GM12865 (cell line): ENCODE data around the gene SLC25A36.
A peak's percentile ranks its signal among the peaks of the same experiment; 100 is the strongest.
"Not testable (repeated sequence)": the region's sequence is repeated elsewhere in the genome, so short reads cannot be mapped to it uniquely, and the experiment has no call there.

Experiments used
- DNase-seq: peaks from one replicate; pipeline ENCODE4 v3.0.0; 2010; ENCODE audit warnings: low read depth
- H3K4me3 ChIP-seq: 2 replicates; pipeline ENCODE4 v1.5.1; 2011; ENCODE audit warnings: mild to moderate bottlenecking, low read depth, low read length, control low read depth
- TF ChIP-seq, protein P1 (sequence below): IDR thresholded peaks from 2 replicates; pipeline ENCODE4 v1.5.1; 2011; ENCODE audit warnings: low read length, control low read depth, low read depth, inconsistent platforms; ENCODE audit not compliant: insufficient read depth; ENCODE audit errors: missing control alignments

The SLC25A36 gene

DNA sequence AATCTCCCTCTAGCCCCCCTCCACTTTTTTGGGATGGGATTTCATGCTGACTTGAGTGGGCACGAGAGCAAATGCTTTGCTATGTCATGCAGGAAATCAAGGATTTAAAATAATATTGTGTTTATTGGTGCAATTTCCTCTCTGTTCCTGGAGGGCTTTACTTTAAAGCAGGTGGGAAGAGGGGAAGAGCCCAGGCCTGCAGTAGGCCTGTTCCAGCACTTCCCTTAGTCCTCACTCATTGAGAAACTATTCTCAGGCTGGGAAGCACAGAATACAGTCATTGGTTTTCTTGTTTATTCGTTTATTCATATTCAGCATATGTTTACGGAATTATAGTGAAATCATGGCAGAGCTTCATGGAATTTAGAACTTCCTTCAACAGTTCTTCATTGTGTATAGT lies 67.9 kb downstream of the SLC25A36 start:
- TF ChIP-seq, protein P1, sequence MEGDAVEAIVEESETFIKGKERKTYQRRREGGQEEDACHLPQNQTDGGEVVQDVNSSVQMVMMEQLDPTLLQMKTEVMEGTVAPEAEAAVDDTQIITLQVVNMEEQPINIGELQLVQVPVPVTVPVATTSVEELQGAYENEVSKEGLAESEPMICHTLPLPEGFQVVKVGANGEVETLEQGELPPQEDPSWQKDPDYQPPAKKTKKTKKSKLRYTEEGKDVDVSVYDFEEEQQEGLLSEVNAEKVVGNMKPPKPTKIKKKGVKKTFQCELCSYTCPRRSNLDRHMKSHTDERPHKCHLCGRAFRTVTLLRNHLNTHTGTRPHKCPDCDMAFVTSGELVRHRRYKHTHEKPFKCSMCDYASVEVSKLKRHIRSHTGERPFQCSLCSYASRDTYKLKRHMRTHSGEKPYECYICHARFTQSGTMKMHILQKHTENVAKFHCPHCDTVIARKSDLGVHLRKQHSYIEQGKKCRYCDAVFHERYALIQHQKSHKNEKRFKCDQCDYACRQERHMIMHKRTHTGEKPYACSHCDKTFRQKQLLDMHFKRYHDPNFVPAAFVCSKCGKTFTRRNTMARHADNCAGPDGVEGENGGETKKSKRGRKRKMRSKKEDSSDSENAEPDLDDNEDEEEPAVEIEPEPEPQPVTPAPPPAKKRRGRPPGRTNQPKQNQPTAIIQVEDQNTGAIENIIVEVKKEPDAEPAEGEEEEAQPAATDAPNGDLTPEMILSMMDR, result no peak
- no peak overlapping the region for H3K4me3 ChIP-seq
- DNase-seq, result no peak

DNA sequence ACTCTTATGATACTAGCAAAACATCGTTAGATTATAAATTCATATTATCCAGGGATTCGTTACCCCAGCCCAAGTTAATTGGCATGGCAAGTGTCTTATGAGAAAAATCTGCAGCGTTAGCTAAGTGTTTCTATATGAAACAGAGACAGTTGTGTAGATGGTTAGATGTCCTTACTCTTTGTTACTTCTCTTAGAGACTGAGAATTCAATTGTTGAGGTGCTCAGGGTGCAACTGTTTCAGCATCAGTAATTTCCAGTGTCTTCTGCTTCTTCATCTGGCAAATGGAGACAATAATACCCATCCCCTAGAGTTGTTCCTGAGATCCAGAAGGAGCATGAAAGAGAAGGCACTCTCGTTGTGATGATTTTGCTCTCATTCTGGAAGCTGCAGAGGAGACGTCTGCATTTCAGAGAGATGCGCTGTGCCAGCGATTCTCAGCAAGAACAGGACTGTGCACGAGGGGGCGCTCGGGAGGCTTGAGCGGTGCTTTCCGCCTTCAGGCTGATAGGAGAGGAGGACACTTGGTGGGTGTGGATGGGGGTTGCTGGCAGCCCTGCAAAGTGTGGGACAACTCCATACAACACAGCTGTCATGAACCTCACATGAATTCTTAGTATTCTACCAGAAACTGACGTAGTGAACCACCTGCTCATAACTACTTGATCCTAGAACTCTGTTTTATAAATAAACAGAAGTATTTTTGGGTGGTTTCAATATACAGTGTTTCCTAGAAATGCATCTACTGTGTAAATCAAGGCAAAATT lies 69.8 kb downstream of the SLC25A36 start:
- TF ChIP-seq, protein P1, result peak; percentile 84
- H3K4me3 ChIP-seq, result no peak overlapping the region
- peak; percentile 67 for DNase-seq

DNA sequence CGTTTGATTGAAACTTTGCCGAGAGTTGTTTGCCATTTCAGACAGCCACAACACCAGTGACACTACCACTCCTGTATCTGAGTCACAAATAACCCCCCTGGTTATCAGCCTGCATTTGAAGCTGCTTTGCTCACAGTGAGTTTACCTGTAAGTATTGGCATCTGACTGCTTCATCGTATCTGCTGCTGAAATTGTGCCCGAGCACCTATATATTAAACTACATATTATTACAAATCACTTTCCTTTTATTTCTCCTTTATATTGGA lies 70.3 kb downstream of the SLC25A36 start:
- no peak for DNase-seq
- TF ChIP-seq, protein P1, result no peak
- H3K4me3 ChIP-seq, result no peak overlapping the region

DNA sequence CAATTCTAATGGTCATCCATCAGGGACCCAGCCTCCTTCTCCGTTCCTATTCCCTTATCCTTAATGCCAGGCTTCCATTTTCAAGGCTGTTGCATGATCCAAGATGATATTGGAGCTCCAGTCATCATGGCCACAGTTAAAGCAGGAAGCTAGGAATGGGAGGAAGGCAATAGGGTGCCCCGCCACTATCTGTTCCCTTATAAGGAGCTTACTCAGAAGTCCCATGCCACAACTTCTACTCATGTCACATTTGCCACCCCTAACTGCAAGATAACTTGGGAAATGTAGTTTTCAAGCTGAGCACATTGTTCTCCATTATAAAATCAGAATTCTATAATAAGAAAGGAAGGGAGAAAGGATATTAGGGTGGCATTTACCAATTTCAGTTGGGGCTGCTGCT lies 70.9 kb downstream of the SLC25A36 start:
- no peak for DNase-seq
- no peak overlapping the region for H3K4me3 ChIP-seq

DNA sequence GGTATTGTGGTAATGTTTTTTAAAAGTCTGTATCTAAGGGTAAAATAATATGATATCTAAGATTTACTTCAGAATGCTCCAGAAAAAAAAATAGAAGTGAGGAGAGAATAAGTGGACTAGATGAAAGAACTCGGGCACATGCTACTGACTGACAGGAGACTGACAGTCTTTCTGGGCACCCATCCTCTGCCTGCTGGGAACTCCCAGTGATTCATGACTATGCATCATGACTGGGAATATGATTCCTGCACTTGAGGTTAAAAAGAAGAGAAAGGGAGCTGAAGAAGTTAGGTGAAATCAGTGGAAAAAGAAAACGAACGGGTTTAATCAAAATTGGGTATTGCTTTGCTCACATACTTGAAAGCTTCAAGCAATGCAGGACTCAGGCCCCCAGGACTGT lies 73.8 kb downstream of the SLC25A36 start:
- TF ChIP-seq, protein P1, result no peak
- no peak for DNase-seq

More for the DNA sequence above, 70.9 kb downstream of the SLC25A36 start:
- TF ChIP-seq, protein P1, result no peak

DNA sequence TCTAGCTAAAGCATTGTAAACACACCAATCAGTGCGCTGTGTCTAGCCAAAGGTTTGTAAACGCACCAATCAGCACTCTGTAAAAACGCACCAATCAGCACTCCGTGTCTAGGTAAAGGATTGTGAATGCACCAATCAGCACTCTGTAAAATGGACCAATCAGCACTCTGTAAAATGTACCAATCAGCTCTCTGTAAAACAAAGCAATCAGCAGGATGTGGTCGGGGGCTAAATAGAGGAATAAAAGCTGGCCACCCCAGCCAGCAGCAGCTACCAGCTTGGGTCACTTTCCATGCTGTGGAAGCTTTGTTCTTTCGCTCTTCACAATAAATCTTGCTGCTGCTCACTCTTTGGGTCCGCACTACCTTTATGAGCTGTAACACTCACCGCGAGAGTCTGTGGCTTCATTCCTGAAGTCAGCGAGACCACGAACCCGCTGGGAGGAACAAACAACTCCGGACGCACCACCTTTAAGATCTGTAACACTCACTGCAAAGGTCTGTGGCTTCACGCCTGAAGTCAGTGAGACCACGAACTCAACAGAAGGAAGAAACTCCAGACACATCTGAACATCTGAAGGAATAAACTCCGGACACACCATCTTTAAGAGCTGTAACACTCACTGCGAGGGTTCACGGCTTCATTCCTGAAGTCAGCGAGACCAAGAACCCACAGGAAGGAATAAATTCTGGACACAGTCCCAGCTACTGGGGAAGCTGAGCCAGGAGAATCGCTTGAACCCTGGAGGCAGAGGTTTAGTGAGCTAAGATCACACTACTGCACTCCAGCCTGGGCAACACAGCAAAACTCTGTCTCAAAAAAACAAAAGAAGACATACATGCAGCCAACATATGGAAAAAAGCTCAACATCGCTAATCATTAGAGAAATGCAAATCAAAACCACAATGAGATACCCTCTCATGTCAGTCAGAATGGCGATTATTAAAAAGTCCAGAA lies 76.0 kb downstream of the SLC25A36 start:
- not testable (repeated sequence) for DNase-seq

More for the DNA sequence above, 73.8 kb downstream of the SLC25A36 start:
- H3K4me3 ChIP-seq, result no peak overlapping the region

DNA sequence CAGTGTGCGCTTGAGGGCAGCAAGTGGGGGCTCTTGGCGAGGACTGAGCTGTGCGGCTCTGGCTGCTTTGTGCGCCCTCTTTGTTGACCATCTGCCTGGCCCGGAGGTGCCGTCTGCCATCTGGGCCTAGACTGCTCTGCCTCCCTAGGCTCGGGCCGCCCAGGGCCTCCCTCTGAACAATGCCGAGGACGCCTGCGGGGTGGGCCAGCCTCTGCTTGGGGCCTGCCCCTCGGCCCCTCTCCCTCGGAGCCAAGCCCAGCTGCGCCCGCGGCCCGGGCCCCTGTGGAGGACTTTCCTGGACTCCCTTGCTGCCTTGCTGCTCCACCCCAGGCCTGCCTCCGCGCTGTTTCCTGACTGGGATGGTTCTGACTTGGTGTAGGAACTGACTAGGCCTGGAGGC lies 77.6 kb downstream of the SLC25A36 start:
- H3K4me3 ChIP-seq, result no peak overlapping the region
- TF ChIP-seq, protein P1, result no peak
- DNase-seq, result no peak

More for the DNA sequence above, 76.0 kb downstream of the SLC25A36 start:
- not testable (repeated sequence) for H3K4me3 ChIP-seq
